Measurements from ENCODE around the gene TCIRG1.

Gene TCIRG1

DNA sequence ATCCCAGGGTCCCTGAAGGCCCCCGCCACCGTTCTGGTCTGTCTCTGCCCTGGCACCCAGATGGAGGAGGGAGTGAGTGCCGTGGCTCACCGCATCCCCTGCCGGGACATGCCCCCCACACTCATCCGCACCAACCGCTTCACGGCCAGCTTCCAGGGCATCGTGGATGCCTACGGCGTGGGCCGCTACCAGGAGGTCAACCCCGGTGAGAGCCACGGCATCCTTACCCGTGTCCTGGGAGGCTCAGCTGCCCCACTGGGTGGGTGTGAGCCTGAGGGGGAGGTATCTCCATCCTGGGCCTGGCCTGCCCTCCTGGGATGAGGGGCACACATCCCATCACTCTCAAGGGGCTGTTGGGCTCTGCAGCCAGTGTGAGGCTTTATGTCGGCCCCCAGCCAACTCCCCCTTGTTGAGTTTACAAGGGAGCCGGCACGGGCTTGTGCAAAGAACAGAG lies 6.1 kb downstream of the TCIRG1 start:
- DNase-seq (ENCODE audit: extremely low read depth, insufficient read length): no peak
- H3K4me3 ChIP-seq (replicated peaks; ENCODE audit: low read depth, low read length): no peak overlapping the region
- H3K36me3 ChIP-seq (ENCODE audit: control insufficient read depth, insufficient read depth, low read length): peaks cover 62% of the 10 kb centered on the region
- TF ChIP-seq, protein P1, sequence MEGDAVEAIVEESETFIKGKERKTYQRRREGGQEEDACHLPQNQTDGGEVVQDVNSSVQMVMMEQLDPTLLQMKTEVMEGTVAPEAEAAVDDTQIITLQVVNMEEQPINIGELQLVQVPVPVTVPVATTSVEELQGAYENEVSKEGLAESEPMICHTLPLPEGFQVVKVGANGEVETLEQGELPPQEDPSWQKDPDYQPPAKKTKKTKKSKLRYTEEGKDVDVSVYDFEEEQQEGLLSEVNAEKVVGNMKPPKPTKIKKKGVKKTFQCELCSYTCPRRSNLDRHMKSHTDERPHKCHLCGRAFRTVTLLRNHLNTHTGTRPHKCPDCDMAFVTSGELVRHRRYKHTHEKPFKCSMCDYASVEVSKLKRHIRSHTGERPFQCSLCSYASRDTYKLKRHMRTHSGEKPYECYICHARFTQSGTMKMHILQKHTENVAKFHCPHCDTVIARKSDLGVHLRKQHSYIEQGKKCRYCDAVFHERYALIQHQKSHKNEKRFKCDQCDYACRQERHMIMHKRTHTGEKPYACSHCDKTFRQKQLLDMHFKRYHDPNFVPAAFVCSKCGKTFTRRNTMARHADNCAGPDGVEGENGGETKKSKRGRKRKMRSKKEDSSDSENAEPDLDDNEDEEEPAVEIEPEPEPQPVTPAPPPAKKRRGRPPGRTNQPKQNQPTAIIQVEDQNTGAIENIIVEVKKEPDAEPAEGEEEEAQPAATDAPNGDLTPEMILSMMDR (IDR thresholded peaks at IDR 0.05; ENCODE audit: insufficient read depth, low read length, poor library complexity, severe bottlenecking): no peak
- no peaks in the 10 kb centered on the region for H3K27me3 ChIP-seq (replicated peaks; ENCODE audit: control insufficient read depth, insufficient read depth, low read length)

GRCh38 chr11:68047437-68048290 lies 8.8 kb downstream of the TCIRG1 start:
- peaks cover 74% of the 10 kb centered on the region for H3K36me3 ChIP-seq (ENCODE audit: control insufficient read depth, insufficient read depth, low read length)
- no peaks in the 10 kb centered on the region for H3K27me3 ChIP-seq (replicated peaks; ENCODE audit: control insufficient read depth, insufficient read depth, low read length)
- DNase-seq (ENCODE audit: extremely low read depth, insufficient read length): no peak
- no peak overlapping the region for H3K4me3 ChIP-seq (replicated peaks; ENCODE audit: low read depth, low read length)
- TF ChIP-seq, protein P1 (IDR thresholded peaks at IDR 0.05; ENCODE audit: insufficient read depth, low read length, poor library complexity, severe bottlenecking): no peak

DNA sequence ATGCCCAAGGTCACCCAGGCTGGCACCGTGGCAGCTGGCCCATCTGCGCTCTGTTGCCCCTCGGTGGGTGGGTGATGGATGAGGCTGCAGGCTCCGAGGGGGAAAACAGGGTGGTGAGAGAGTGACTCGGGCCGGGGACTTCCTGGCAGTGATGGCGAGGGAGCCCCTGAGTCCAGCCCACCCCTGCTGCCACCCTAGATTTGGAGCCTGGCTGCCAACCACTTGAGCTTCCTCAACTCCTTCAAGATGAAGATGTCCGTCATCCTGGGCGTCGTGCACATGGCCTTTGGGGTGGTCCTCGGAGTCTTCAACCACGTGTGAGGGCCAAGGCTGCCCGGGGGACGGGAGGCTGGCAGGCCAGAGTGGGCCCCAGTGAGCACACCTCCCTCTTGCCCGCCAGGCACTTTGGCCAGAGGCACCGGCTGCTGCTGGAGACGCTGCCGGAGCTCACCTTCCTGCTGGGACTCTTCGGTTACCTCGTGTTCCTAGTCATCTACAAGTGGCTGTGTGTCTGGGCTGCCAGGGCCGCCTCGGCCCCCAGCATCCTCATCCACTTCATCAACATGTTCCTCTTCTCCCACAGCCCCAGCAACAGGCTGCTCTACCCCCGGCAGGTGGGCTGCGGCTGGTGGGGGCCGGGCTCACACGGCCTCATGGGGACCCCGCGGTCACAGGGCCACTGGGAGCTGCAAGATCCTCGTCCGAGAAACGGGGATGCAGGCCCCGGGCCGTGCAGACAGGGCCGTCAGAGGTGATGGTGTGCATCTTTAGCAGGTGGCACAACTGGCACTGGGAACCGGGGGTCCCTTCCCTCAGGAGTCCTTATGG lies 10.1 kb downstream of the TCIRG1 start:
- TF ChIP-seq, protein P1 (IDR thresholded peaks at IDR 0.05; ENCODE audit: insufficient read depth, low read length, poor library complexity, severe bottlenecking): no peak
- H3K4me3 ChIP-seq (replicated peaks; ENCODE audit: low read depth, low read length): no peak overlapping the region
- H3K27me3 ChIP-seq (replicated peaks; ENCODE audit: control insufficient read depth, insufficient read depth, low read length): no peaks in the 10 kb centered on the region
- no peak for DNase-seq (ENCODE audit: extremely low read depth, insufficient read length)
- H3K36me3 ChIP-seq (ENCODE audit: control insufficient read depth, insufficient read depth, low read length): peaks cover 69% of the 10 kb centered on the region

DNA sequence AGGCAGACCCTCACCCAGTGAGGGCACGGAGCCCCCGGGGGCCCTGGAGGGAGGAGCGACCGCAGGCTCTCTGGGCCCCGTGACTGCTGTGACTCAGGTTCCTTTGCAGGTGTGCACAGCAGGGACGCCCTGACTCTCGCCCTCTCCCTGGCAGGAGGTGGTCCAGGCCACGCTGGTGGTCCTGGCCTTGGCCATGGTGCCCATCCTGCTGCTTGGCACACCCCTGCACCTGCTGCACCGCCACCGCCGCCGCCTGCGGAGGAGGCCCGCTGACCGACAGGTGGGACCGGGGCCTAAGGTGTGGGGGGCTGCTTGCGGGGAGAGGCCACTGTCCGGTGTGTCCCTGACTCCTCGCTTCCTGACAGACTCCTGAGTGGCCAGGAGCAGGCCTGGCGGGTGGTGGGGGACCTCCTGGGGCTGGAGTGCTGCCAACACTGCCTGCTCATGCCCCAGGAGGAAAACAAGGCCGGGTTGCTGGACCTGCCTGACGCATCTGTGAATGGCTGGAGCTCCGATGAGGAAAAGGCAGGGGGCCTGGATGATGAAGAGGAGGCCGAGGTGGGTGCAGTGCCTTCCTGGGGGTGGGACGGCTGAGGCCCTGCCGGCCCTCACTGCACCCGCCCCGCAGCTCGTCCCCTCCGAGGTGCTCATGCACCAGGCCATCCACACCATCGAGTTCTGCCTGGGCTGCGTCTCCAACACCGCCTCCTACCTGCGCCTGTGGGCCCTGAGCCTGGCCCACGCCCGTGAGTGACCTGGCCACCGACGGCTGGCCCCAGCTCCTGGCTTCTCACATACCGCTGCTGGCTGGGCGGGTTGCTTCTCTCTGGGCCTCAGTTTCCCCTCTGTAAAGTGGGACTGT lies 10.9 kb downstream of the TCIRG1 start:
- H3K36me3 ChIP-seq (ENCODE audit: control insufficient read depth, insufficient read depth, low read length): peaks cover 68% of the 10 kb centered on the region
- DNase-seq (ENCODE audit: extremely low read depth, insufficient read length): no peak
- H3K4me3 ChIP-seq (replicated peaks; ENCODE audit: low read depth, low read length): no peak overlapping the region
- TF ChIP-seq, protein P1 (IDR thresholded peaks at IDR 0.05; ENCODE audit: insufficient read depth, low read length, poor library complexity, severe bottlenecking): no peak
- no peaks in the 10 kb centered on the region for H3K27me3 ChIP-seq (replicated peaks; ENCODE audit: control insufficient read depth, insufficient read depth, low read length)

- Histone ChIP-seq H3K27me3 (replicated peaks; ENCODE audit: control insufficient read depth, insufficient read depth, low read length) (no peaks in the 10 kb centered on the region), H3K36me3 (ENCODE audit: control insufficient read depth, insufficient read depth, low read length) (peaks cover 61% of the 10 kb centered on the region), H3K4me3 (replicated peaks; ENCODE audit: low read depth, low read length) (no peak overlapping the region)
- DNase-seq (ENCODE audit: extremely low read depth, insufficient read length): no peak
- TF ChIP-seq, protein P1 (IDR thresholded peaks at IDR 0.05; ENCODE audit: insufficient read depth, low read length, poor library complexity, severe bottlenecking): no peak
Measured at GRCh38 chr11:68050371-68050841, 11.6 kb downstream of the TCIRG1 start.

Measured in GM06990 (cell line).